HG03066 (cell line): ENCODE data around the gene SOWAHA.
"Not testable (repeated sequence)": the region's sequence is repeated elsewhere in the genome, so short reads cannot be mapped to it uniquely, and the experiment has no call there.

Experiments used
- ATAC-seq: cut with Tn5 transposase; IDR thresholded peaks from one replicate; pipeline ENCODE4 v1.9.1; 2021; ENCODE audit warnings: low read depth; ENCODE audit not compliant: unreplicated experiment

Gene SOWAHA

DNA sequence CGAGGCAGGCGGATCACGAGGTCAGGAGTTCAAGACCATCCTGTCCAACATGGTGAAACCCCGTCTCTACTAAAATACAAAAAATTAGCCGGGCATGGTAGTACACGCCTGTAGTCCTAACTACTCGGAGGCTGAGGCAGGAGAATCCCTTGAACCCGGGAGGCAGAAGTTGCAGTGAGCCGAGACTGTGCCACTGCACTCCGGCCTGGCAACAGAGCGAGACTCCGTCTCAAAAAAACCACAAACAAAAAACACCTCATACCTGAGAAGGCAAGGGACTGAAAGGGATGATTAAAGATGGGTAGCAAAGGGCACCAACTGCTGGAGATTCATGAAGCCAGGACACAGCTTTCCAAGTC lies 6.3 kb upstream of the SOWAHA start:
- ATAC-seq = not testable (repeated sequence)

DNA sequence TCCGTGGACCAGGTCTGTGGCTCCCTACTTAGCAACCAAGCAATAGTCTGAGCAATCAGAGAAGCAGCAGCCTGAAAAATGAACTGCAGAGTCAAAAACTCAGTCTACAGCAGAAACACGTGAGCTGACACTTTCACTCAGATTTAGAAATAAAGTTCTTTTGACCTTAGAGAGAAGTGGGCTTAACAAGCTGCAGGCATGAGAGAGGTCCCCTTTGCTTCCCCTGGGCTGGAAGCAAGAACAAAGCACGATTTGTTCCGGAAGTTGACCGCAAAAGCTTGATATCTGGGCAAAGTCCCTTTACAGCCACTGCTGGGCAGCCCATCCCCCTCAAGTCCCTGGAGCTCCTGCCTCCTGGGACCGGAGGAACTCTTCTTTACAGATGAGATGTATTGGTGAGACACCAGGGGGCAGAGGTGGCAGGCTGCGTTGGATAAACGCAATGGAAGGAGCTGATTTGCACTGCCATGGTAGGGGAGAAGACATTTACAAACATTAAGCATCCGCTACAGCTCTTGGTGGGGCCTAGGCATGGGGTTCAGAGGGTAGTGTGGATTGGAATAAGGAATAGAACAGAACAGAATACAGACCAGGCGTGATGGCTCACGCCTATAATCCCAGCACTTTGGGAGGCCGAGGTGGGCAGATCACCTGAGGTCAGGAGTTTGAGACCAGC lies 5.8 kb upstream of the SOWAHA start:
- ATAC-seq = no peak

DNA sequence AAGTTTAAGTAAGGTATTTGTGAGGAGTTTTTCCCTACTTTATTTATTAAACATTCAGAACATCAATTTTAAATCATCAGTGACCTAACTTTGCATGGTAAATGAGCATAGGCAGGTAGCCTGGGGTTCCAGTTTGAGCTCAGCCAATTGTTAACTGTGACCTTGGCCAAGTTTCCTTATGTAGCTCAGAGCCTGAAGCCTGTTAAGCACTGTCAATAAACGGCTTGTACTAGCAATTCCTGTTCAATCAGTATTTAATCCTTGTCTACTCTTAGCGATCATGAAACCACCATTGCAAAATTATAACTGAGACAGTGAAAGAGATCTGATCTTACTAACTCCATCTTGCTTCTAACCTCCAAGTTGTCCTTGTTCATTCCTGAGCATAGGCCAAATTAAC lies 4.7 kb upstream of the SOWAHA start:
- no peak for ATAC-seq

DNA sequence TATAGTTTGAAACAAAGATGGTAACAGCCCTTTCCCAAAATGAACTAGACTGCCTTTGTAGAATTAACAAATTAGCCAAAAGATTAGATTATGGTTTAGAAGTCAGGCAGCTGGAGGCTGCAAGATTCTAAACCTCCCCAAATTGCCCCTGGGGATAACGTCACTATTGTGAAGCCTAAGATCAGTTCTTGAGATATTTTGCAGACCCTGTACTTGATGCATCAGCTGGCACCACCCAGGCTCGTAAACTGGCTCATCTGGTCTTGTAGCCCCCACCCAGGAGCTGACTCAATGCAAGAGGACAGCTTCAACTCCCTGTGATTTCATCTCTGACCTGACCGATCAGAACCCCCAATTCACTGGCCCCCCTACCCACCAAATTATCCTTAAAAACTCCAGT lies 4.2 kb upstream of the SOWAHA start:
- ATAC-seq = no peak

DNA sequence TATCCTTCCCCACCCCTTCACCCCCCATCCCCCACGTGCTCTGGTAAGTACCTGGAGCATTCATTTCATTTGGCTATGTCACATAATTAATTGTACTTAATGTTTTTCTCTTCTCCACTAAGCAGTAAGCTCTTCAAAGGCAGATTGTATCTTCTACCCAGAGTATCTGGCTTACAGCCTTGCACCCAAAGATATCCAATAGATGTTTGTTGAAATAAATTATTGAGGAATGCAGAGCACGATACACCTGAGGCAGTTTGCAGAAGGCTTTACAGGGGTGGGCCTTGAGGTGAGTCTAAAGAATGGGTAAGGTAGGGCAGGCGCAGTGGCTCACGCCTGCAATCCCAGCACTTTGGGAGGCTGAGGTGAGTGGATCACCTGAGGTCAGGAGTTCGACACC lies 2.5 kb upstream of the SOWAHA start:
- no peak for ATAC-seq

DNA sequence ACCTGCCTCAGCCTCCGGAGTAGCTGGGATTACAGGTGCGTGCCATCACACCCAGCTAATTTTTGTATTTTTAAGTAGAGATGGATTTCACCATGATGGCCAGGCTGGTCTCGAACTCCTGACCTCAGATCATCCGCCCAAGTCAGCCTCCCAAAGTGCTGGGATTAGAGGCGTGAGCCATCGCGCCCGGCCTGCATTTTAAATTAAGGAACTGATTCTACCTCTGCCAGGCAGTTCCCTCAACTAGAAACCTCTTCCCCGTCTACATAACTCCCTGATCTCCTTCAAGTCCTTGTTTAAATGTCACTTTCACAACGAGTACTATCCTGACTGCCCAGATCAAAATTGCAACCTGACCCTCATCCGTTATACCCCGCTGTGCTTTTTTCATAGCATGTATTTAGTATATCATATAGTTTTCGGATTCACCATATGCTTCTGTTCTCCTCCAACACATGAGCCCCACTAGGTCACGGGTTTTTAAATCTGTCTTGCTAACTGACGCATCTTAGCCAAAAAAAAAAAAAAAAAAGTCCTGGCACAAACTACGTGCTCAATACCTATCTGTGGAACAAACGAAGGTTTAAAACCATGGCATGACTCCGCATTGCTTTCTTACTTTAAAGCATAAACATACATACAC lies 858 bp upstream of the SOWAHA start:
- no peak for ATAC-seq

DNA sequence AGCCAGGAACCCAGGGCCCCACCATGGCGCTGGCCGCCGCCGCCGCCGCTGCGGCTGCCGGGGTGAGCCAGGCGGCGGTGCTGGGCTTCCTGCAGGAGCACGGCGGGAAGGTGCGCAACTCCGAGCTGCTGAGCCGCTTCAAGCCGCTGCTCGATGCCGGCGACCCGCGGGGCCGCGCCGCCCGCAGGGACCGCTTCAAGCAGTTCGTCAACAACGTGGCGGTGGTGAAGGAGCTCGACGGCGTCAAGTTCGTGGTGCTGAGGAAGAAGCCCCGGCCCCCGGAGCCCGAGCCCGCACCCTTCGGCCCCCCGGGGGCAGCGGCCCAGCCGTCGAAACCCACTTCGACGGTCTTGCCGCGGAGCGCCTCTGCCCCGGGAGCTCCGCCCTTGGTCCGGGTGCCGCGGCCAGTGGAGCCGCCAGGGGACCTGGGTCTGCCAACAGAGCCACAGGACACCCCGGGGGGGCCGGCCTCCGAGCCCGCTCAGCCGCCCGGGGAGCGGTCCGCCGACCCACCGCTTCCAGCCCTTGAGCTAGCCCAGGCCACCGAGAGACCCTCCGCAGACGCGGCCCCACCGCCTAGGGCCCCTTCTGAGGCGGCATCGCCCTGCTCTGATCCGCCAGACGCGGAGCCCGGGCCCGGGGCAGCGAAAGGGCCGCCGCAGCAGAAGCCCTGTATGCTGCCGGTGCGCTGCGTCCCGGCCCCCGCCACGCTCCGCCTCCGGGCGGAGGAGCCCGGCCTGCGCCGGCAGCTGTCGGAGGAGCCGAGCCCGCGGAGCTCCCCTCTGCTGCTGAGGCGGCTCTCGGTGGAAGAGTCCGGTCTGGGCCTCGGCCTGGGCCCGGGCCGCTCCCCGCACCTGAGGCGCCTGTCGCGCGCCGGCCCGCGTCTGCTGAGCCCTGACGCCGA lies 749 bp downstream of the SOWAHA start:
- ATAC-seq = no peak

DNA sequence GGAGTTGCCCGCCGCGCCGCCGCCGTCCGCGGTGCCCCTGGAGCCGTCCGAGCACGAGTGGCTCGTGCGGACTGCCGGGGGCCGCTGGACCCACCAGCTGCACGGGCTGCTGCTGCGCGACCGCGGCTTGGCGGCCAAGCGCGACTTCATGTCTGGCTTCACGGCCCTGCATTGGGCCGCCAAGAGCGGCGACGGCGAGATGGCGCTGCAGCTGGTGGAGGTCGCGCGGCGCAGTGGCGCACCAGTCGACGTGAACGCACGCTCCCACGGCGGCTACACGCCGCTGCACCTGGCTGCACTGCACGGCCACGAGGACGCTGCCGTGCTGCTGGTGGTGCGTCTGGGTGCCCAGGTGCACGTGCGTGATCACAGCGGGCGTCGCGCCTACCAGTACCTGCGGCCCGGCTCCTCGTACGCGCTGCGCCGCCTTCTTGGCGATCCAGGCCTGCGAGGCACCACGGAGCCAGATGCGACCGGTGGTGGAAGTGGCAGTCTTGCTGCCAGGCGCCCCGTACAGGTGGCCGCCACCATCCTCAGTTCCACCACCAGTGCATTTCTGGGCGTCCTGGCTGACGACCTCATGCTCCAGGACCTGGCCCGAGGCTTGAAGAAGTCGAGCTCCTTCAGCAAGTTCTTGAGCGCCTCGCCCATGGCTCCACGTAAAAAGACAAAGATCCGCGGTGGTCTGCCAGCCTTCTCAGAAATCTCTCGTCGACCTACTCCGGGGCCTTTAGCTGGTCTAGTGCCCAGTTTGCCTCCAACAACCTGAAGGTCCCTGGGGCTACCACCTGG lies 1.6 kb downstream of the SOWAHA start:
- ATAC-seq = no peak

DNA sequence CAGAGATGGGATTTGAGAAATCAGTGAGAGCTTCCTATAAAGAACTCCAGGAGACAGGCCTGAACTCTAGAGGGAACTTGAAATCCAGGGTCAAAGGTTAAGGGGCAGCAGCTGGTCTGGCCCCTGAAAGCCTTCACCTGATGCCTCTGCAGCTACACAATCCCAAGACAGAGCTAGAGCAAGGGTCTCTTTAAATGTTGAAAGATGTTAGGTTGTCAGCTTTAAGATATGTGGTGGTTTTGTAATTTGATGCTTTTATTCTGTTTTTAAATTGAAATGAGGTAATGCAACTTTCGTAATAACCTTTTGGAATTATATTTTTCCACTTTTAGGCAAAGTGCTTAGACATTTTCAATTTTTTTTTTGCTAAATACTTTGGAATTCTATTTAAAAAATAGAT lies 2.4 kb downstream of the SOWAHA start:
- ATAC-seq = no peak

DNA sequence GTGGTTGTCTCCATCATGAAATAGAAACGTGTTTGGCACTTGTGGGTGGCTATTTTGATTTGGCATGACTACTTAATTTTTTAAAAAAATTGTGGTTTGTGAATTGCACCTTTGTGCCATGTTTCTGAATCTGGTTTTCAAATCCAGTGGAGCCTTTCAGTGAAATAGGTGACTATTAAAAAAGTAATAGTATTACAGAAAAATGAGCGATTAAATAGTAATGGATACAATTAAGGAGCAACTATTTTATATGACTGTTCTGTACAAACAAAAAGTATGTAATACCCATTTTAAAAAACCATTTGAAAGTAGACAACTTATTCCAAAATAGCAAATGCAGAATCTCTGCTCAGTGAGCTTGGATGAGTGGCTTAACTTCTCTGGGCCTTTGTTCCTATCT lies 3.0 kb downstream of the SOWAHA start:
- no peak for ATAC-seq

DNA sequence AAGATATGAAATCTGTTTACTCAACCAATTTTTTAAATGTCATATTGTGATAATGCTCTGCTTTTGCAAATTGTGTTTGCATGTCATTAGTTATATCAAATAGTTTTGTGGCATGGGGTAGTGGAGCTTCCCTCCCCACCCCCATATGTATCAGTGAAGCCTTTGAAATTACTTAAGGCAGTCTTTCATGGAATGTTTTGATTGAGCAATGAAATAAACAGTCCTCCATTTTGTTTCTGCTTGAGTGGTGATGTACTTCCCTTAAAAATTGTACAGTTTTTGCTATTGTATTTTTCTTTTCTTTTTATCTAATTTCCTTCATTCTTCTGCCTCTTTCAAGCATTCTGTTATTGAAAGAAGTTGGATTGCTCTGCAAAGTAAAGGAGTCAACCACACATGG lies 3.5 kb downstream of the SOWAHA start:
- no peak for ATAC-seq

DNA sequence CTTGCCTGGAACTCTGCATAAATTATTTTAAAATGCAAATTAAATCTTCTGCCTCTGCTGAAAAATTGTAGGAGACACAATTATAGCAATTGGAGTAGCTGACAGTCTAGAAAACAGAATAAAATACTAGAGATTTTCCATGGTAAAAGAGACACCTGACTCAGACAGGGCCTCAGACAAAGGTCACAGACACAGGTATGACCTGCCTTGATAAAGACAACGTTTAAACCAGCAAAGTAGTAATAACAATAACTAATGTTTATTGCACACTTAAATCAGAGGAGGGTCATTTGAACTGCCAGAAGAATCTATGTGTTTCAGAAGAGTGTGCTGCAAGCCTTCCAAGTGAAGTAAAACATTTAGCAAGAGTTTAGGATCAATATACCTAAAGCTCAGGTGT lies 3.9 kb downstream of the SOWAHA start:
- no peak for ATAC-seq

DNA sequence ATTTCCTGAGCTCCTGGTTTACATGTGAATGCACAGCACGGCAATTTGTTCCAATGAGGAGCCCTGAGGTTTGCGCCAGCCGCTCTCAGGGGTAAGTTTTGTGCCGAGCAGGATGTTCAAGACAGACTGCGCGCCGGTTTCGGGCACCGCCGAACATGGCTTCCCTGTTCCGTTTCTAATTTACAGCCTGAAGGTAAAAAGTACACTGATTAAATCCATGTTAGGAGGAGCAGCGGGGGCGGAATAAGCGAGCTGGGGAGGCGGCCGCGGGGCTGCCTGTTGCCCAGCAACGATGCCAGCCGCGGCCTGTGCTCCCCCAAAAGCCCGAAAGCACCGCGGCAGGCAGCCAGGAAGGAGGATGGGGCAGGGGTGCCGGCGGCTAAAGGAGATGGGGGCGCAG lies 6.4 kb downstream of the SOWAHA start:
- no peak for ATAC-seq

DNA sequence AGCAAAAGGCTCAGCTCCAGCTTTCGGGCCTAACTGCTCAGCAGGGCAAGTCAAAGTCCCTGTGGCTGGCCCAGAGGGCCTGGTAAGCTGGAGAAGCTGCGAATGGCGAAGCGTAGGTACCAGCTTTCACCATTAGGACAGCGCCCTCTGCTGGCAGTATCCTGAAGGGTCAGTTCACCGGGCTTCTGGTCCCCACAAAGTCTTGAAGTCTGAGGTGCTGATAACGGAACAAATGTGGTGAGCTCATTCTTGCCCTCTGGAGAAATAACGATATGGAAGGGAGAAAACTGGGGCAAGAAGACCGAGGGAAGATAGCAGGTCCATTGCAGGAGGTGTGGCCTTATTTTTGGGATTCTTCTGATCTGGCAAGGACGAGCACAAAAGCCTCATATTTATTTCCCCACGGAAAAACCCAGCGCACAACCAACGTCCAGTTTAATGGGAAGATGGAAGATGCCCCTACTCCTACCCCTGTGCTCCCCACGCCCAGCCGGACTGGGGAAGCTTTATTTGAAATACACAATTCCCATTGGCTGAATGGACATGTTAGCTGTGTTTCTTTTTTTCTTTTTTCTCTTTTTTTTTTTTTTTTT lies 7.2 kb downstream of the SOWAHA start:
- ATAC-seq = peak; percentile 86

DNA sequence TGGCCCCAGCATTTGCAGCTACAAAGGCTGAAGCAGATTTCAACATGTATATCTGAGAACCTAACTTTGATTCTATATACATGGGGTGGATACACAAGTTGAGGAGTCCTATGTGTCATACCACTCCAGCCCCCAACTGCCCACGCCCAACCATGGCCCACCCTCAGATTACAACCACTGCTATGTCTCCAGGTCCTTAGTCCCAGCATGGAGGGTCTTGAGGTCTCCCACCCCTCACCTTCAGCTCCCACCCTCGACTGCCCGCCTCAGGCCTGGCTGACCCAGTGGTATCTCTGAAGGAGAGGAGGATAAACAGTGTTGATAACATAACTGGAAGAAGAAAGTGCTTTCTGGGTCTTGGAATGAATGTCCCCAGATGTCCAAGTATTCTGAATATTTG lies 8.2 kb downstream of the SOWAHA start:
- ATAC-seq = no peak

DNA sequence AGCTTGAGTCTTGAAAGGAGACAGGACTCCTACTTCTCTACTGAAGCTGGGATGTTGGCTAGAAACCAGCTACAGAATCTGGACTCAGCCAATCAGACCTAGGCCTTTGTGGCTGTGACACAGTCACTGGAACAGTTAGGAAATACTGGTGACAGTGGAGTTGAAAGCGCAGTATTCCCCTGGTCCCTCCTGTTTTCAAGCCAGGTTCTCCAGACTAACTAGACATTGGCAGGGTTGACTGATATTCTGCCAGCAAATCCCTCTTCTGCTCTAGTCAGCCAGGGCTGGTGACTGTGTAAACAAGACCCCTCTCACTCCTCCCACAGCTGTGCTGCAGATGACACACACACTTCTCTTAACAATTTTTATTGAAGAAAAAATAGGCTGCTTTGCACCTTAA lies 8.7 kb downstream of the SOWAHA start:
- ATAC-seq = no peak

DNA sequence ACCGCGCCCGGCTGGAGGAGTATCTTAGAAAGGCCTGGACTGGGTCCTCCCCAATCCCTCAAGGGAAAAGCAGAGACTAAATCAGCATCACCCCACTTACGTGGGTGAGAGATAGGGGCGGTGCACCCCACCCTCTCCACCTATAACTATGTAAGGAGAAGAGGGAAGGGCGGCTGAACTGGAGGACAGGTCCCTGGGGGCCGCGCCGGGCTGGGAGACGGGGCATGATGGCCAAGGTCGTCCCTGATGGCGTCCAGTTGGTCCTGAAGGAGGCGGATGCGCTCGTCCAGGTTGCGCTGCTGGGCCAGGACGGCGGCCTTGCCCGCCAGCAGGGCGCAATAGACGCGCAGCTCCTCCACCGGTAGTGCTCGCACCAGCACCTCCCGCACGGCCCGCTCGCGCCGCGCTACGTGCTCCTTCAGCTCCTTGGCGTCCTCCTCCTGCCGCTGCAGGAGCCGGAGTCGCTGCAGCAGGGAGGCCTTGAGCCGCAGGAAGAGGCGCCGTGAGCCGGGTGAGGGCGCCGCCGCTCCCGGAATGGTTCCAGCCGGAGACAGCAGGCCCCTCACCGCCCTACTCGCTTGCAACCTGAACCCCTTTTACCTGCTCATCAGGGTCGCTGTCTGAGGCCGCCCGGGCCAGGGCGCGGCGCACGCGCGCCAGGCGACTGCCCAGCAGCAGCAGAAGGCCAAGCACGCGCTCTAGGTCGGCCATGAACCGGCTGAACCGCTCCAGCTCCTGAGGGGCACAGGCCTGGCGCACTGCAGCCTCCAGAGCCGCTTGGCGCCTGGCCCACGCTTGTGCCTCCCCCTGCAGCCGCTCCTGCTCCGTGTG lies 9.8 kb downstream of the SOWAHA start:
- ATAC-seq = no peak

DNA sequence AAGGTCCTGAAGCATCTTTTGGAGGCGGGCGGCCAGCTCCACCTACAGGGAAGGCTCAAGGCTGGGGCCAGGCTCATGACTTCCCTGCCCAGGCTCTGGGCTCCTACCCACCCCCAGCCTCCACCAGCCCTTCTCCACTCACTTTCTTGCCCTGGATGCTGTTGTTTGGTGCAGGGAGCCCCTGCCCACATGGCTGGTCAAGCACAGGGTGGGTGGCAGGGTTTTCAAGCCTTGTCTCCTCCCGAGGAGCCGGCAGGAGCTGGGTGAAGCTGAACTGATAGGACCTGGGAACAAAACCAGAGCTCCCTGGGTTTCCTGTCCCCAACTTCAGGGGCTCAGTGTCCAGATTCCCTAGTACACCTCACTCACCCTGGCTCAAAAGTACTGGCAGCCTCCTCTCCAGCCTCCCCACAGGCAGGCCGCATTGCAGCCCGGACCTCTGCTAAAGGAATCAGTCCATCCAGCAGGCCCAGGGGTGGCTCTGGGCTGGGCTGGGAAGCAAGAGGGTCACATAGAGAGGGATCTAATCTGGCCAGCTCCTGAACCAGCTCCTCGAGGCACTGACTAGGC lies 10.5 kb downstream of the SOWAHA start:
- ATAC-seq = no peak

DNA sequence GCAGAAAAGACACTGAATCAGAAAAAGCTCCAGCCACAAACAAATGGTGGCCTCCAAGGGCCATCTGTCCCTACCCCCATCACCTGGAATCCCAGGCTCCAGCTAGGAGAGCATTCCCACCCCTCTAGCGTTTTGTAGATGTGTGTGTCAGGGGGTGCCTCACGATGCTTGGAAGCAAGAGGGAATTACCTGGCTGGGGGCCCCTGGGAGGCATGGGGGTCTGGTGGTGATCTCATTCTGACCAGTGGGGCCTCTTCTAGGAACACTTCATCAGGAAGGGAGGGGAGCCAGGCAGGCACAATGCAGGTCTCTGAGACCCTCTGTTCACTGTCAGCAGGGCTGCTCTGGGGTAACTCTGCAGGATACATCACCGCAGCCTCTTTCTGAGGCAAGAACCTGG lies 11.3 kb downstream of the SOWAHA start:
- no peak for ATAC-seq
